HepG2 (cell line): ENCODE data around the gene OPN3. TPM values are rescaled to one million over a fixed set of nuclear protein-coding genes. Genes with fewer than 3 reads are reported as not detected.
A peak's percentile ranks its signal among the peaks of the same experiment; 100 is the strongest.

Experiments used
- ATAC-seq: fragments of 200-7000 bp; cut with Tn5 transposase; 3 replicates; pipeline ENCODE4 v1.9.1; 2020; ENCODE audit warnings: mild to moderate bottlenecking, moderate library complexity
- BruUV-seq: library from RNA; stranded (reverse); fragments of 400-500 nt; replicated peaks from 2 replicates; lab custom pipeline; 2021; lab: Mats Ljungman, UMichigan
- CTCF ChIA-PET: fragments of 300-600 bp; formaldehyde crosslinking; extraction: SDS; loops from one replicate; lab custom pipeline; 2021; ENCODE audit warnings: low total read pairs, inconsistent platforms, low intra/inter-chr PET ratio; lab: Yijun Ruan, JAX
- POLR2A ChIA-PET: fragments of 350-600 bp; sonication (Branson Sonifier 250); formaldehyde crosslinking; loops from one replicate; lab custom pipeline; 2020; ENCODE audit warnings: antibody characterized with exemption, inconsistent platforms; lab: Yijun Ruan, JAX
- DNase-seq: peaks from one replicate; pipeline ENCODE4 v3.0.0-alpha.2; 2015; ENCODE audit warnings: low spot score
- FAIRE-seq: peaks from 3 replicates; lab custom pipeline; 2011; peaks lifted over from hg19 to GRCh38; lab: Jason Lieb, UNC
- H2AFZ ChIP-seq: one replicate; pipeline ENCODE4 v1.6.1; 2011; ENCODE audit warnings: low read length, inconsistent platforms
- H3K27ac ChIP-seq: fragments of 300-600 bp; 3 replicates; pipeline ENCODE4 v1.8.0; 2011; ENCODE audit warnings: mixed run types, mild to moderate bottlenecking, mixed read lengths, low read length, inconsistent platforms; ENCODE audit not compliant: insufficient read depth; ENCODE audit errors: extremely low read length
- H3K27me3 ChIP-seq, 2 experiments: fragments of 200-600 bp in 1 of 2; 2 replicates in 1 of 2; 3 replicates in 1 of 2; pipeline versions ENCODE4 v1.6.0 to v1.8.0; 2011; ENCODE audit warnings: low read length in 2 of 2, mild to moderate bottlenecking in 2 of 2, moderate library complexity in 2 of 2, inconsistent platforms in 1 of 2; ENCODE audit not compliant: insufficient read depth in 2 of 2, control insufficient read depth in 1 of 2
- H3K36me3 ChIP-seq, 2 experiments: fragments of 200-600 bp in 1 of 2; replicated peaks in 1 of 2; 2 replicates in 1 of 2; 3 replicates in 1 of 2; pipeline versions ENCODE4 v1.5.1 to v1.8.0; 2011; ENCODE audit warnings: low read length in 2 of 2, inconsistent platforms in 1 of 2; ENCODE audit not compliant: insufficient read depth in 2 of 2, control insufficient read depth in 1 of 2
- H3K4me1 ChIP-seq: 2 replicates; pipeline ENCODE4 v1.5.1; 2012; ENCODE audit warnings: low read length, inconsistent platforms; ENCODE audit not compliant: insufficient read depth
- H3K4me2 ChIP-seq: 2 replicates; pipeline ENCODE4 v1.6.0; 2011; ENCODE audit warnings: low read depth, low read length, inconsistent platforms
- H3K4me3 ChIP-seq, 3 experiments: fragments of 200-600 bp in 1 of 3; sonication (generic), shearing (Covaris generic) in 1 of 3; replicated peaks in 1 of 3; 2 replicates each; pipeline ENCODE4 v1.5.1; 2011 to 2016; ENCODE audit warnings: low read length in 3 of 3, inconsistent platforms in 2 of 3, low read depth in 2 of 3, mild to moderate bottlenecking in 2 of 3, control low read depth in 1 of 3, mixed read lengths in 1 of 3; ENCODE audit not compliant: insufficient read depth in 1 of 3
- H3K79me2 ChIP-seq: one replicate; pipeline ENCODE4 v1.6.1; 2011; ENCODE audit warnings: low read length, inconsistent platforms; ENCODE audit not compliant: insufficient read depth
- H3K9ac ChIP-seq: 2 replicates; pipeline ENCODE4 v1.6.0; 2011; ENCODE audit warnings: mild to moderate bottlenecking, low read depth, low read length, inconsistent platforms; ENCODE audit not compliant: insufficient read depth
- H3K9me3 ChIP-seq: 2 replicates; pipeline ENCODE4 v1.5.1; 2012; ENCODE audit warnings: mild to moderate bottlenecking, low read length
- H4K20me1 ChIP-seq: 2 replicates; pipeline ENCODE4 v1.6.0; 2011; ENCODE audit warnings: inconsistent platforms, mild to moderate bottlenecking, low read length, moderate library complexity; ENCODE audit not compliant: insufficient read depth
- CHD2 ChIP-seq: IDR thresholded peaks from 2 replicates; pipeline ENCODE4 v1.6.1; 2011; ENCODE audit warnings: low read depth, low read length, improper control_type of control experiment
- FOSL1 ChIP-seq: sonication (generic); formaldehyde crosslinking; IDR thresholded peaks from 2 replicates; pipeline ENCODE4 v1.9.0; 2021; ENCODE audit warnings: missing genetic modification reagents, borderline replicate concordance
- KLF11 ChIP-seq: IDR thresholded peaks from 2 replicates; pipeline ENCODE4 v1.6.1; 2016; ENCODE audit warnings: missing compliant biosample characterization
- PLRG1 ChIP-seq: fragments of 450-650 bp; conservative IDR thresholded peaks from 2 replicates; pipeline ENCODE4 v1.6.1; 2016
- SATB2 ChIP-seq: sonication (generic); formaldehyde crosslinking; IDR thresholded peaks from 2 replicates; pipeline ENCODE4 v1.5.0; 2020; ENCODE audit warnings: missing genetic modification reagents
- SP1 ChIP-seq, 2 experiments: fragments of 450-650 bp in 1 of 2; sonication (generic) in 1 of 2; formaldehyde crosslinking in 1 of 2; IDR thresholded peaks; 2 replicates each; pipeline versions ENCODE4 v1.4.0 to v1.6.1; 2016 to 2020; ENCODE audit warnings: missing genetic modification reagents in 1 of 2
- TAF15 ChIP-seq: fragments of 200-400 bp; formaldehyde crosslinking; IDR thresholded peaks from one replicate; pipeline ENCODE4 v1.6.1; 2018; ENCODE audit warnings: mild to moderate bottlenecking, low read depth, low read length; ENCODE audit not compliant: poor library complexity, severe bottlenecking
- TGIF2 ChIP-seq: IDR thresholded peaks from 2 replicates; pipeline ENCODE4 v1.6.1; 2016; ENCODE audit warnings: control low read depth, missing compliant biosample characterization
- TOE1 ChIP-seq: sonication (generic); formaldehyde crosslinking; IDR thresholded peaks from 2 replicates; pipeline ENCODE4 v1.4.0; 2020; ENCODE audit warnings: mild to moderate bottlenecking, missing genetic modification reagents
- TRAFD1 ChIP-seq: sonication (generic); formaldehyde crosslinking; IDR thresholded peaks from 2 replicates; pipeline ENCODE4 v1.5.1; 2020; ENCODE audit warnings: missing genetic modification reagents, mild to moderate bottlenecking, borderline replicate concordance
- ZNF605 ChIP-seq: sonication (generic); formaldehyde crosslinking; IDR thresholded peaks from 2 replicates; pipeline ENCODE4 v1.8.0; 2022; ENCODE audit warnings: mild to moderate bottlenecking, missing genetic modification reagents
- ZNF607 ChIP-seq: sonication (generic); formaldehyde crosslinking; IDR thresholded peaks from 2 replicates; pipeline ENCODE4 v1.5.1; 2020; ENCODE audit warnings: missing genetic modification reagents, mild to moderate bottlenecking, borderline replicate concordance
- ZNF761 ChIP-seq: sonication (generic); formaldehyde crosslinking; conservative IDR thresholded peaks from 2 replicates; pipeline ENCODE4 v1.4.0; 2020; ENCODE audit warnings: mild to moderate bottlenecking, missing genetic modification reagents
- ZNF790 ChIP-seq: sonication (generic); formaldehyde crosslinking; IDR thresholded peaks from 2 replicates; pipeline ENCODE4 v1.8.0; 2022; ENCODE audit warnings: missing genetic modification reagents, mild to moderate bottlenecking, borderline replicate concordance
- WGBS: methylation state at CpG from one replicate; pipeline ENCODE4 v1.1.6; 2017; ENCODE audit warnings: low lambda C conversion rate; 5-methylcytosine and 5-hydroxymethylcytosine counted together
- in situ Hi-C: cut with HindIII; loops from 2 replicates; pipeline ENCODE4 v1.10.0; 2017; ENCODE audit warnings: low pct_unique_long_range_greater_than_20kb; ENCODE audit not compliant: extremely low pct_ligation_motif_present
- intact Hi-C: fragments of 100-400 bp; cut with micrococcal nuclease; formaldehyde crosslinking; loops from one replicate; pipeline ENCODE4 v1.10.0; 2022; ENCODE audit not compliant: unreplicated experiment
- polyA plus RNA-seq, 8 experiments: library from polyadenylated mRNA; depleted of rRNA in 3 of 8; stranded (reverse) in 7 of 8; unstranded in 1 of 8; fragments of >200 nt; fragmentation: Illumina TruSeq in 4 of 8; extraction: Trizol in 4 of 8; gene quantifications; 2 replicates each; pipeline versions ENCODE4 v1.2.1 to v1.2.3, GENCODE V29; 2011 to 2016; ENCODE audit warnings: low read depth in 4 of 8, missing spikeins in 1 of 8, mixed read lengths in 1 of 8; ENCODE audit not compliant: insufficient read depth in 1 of 8
- total RNA-seq, 5 experiments: library from RNA; depleted of rRNA; stranded (reverse); fragments of >200 nt; fragmentation: Illumina TruSeq; extraction: Trizol; gene quantifications; 2 replicates each; pipeline ENCODE4 v1.2.3, GENCODE V29; 2016; ENCODE audit warnings: low read depth in 1 of 5
- TF ChIP-seq, protein P1 (sequence below): sonication (generic); formaldehyde crosslinking; IDR thresholded peaks from 2 replicates; pipeline ENCODE4 v1.9.0; 2021; ENCODE audit warnings: missing genetic modification reagents, mild to moderate bottlenecking, borderline replicate concordance

The OPN3 gene
- total and polyA plus RNA-seq, 2 of the 13 experiments (the other 11 are each of a cell fraction or from before 2014, with no cell fraction given): 17.4 to 23.0 TPM

GRCh38 chr1:241607497-241607896, 32.7 kb downstream of the OPN3 start:
- in situ Hi-C loops: no loop called here
- Histone ChIP-seq H3K27ac (no peak overlapping the region), H3K9ac (no peak overlapping the region), H3K36me3 (no peaks in the 10 kb centered on the region), H3K79me2 (no peaks in the 10 kb centered on the region), H3K9me3 (no peaks in the 10 kb centered on the region), H4K20me1 (no peaks in the 10 kb centered on the region; the same call in 1 of the 2 replicates), H3K4me3 (no peak overlapping the region), H3K4me1 (peaks cover 10% of the 10 kb centered on the region), H3K27me3 (no peaks in the 10 kb centered on the region), H2AFZ (no peak overlapping the region), H3K4me2 (no peak overlapping the region)
- no peak for ATAC-seq
- no peak for FAIRE-seq
- POLR2A ChIA-PET: no interaction called here
- DNase-seq: no peak
- intact Hi-C loops: no loop called here
- no TSS peak for BruUV-seq
- CTCF ChIA-PET: no interaction called here
- no peak for TF ChIP-seq TOE1 (CRISPR knock-in tag)
- TF ChIP-seq PLRG1: peak; percentile 73; the same call in 1 of the 2 replicates

- POLR2A ChIA-PET: no interaction called here
- no TSS peak for BruUV-seq
- TF ChIP-seq FOSL1: no peak
- TF ChIP-seq, protein P1, sequence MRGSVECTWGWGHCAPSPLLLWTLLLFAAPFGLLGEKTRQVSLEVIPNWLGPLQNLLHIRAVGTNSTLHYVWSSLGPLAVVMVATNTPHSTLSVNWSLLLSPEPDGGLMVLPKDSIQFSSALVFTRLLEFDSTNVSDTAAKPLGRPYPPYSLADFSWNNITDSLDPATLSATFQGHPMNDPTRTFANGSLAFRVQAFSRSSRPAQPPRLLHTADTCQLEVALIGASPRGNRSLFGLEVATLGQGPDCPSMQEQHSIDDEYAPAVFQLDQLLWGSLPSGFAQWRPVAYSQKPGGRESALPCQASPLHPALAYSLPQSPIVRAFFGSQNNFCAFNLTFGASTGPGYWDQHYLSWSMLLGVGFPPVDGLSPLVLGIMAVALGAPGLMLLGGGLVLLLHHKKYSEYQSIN (CRISPR knock-in tag): no peak
- TF ChIP-seq CHD2: no peak
- no peak for TF ChIP-seq TAF15
- no peak for TF ChIP-seq ZNF607 (CRISPR knock-in tag)
- no peak for TF ChIP-seq ZNF605
- TF ChIP-seq TRAFD1 (CRISPR knock-in tag): no peak
- TF ChIP-seq KLF11: no peak
- no peak for TF ChIP-seq TGIF2
- no peak for TF ChIP-seq ZNF761 (CRISPR knock-in tag)
- no peak for TF ChIP-seq SATB2 (CRISPR knock-in tag)
- no peak for TF ChIP-seq ZNF790 (CRISPR knock-in tag)
- TF ChIP-seq SP1 (IDR thresholded peaks at IDR 0.05): no peak
- no peak for TF ChIP-seq SP1 (CRISPR knock-in tag; IDR thresholded peaks at IDR 0.05)
- DNase-seq (no peak), FAIRE-seq (no peak), ATAC-seq (no peak)
- no peak overlapping the region for H3K27ac ChIP-seq
- H4K20me1 ChIP-seq: no peaks in the 10 kb centered on the region; the same call in 1 of the 2 replicates
- H3K27me3 ChIP-seq: no peaks in the 10 kb centered on the region; a peak in 1 of 5 replicates
- peaks cover 10% of the 10 kb centered on the region for H3K4me1 ChIP-seq
- H3K9me3 ChIP-seq: no peaks in the 10 kb centered on the region
- H2AFZ ChIP-seq: no peak overlapping the region
- in situ Hi-C loops (no loop called here), intact Hi-C loops (no loop called here)
- H3K9ac ChIP-seq: no peak overlapping the region
- no peak overlapping the region for H3K4me3 ChIP-seq
- 91% methylated on average over 5 of the region's 5 CpGs for WGBS
- H3K36me3 ChIP-seq: no peaks in the 10 kb centered on the region
- H3K79me2 ChIP-seq: no peaks in the 10 kb centered on the region
- no peak overlapping the region for H3K4me2 ChIP-seq
- CTCF ChIA-PET: no interaction called here
These were observed 33.6 kb downstream of the OPN3 start for GRCh38 chr1:241606544-241606943.
